ENCODE data around the gene S1PR4.

Gene S1PR4, protein sequence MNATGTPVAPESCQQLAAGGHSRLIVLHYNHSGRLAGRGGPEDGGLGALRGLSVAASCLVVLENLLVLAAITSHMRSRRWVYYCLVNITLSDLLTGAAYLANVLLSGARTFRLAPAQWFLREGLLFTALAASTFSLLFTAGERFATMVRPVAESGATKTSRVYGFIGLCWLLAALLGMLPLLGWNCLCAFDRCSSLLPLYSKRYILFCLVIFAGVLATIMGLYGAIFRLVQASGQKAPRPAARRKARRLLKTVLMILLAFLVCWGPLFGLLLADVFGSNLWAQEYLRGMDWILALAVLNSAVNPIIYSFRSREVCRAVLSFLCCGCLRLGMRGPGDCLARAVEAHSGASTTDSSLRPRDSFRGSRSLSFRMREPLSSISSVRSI

DNA sequence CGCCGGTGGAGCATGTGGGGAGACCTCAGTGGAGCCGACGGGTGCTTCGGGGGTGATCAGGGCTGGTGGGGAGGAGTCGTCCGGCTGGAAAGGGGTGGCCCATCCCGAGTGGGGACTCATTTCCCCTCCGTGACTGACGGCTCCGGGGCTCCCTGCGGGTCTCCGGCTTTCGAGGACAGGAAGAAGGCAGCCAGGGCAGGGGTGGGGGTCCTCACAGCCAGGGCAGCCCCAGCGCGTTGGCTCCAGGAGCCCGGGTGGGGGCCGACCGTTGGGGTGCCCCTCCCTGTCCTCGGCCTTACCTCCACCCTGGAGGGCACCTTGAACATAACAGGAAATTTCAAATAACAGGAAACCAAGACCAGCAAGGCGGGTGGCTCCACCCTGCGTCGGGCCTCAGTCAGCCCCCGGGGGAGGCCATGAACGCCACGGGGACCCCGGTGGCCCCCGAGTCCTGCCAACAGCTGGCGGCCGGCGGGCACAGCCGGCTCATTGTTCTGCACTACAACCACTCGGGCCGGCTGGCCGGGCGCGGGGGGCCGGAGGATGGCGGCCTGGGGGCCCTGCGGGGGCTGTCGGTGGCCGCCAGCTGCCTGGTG is at the start of gene S1PR4:
S1PR4 (plus strand) TSS at position 393 of the 596 bp plus-strand sequence; CDS start at position 417, 24 bp downstream.
- DNase-seq (ENCODE audit: low read depth) = no peak
- H3K4me3 ChIP-seq (ENCODE audit: control insufficient read depth, low read depth, low read length) = no peak within 1 kb of the TSS
- TF ChIP-seq, protein P1, sequence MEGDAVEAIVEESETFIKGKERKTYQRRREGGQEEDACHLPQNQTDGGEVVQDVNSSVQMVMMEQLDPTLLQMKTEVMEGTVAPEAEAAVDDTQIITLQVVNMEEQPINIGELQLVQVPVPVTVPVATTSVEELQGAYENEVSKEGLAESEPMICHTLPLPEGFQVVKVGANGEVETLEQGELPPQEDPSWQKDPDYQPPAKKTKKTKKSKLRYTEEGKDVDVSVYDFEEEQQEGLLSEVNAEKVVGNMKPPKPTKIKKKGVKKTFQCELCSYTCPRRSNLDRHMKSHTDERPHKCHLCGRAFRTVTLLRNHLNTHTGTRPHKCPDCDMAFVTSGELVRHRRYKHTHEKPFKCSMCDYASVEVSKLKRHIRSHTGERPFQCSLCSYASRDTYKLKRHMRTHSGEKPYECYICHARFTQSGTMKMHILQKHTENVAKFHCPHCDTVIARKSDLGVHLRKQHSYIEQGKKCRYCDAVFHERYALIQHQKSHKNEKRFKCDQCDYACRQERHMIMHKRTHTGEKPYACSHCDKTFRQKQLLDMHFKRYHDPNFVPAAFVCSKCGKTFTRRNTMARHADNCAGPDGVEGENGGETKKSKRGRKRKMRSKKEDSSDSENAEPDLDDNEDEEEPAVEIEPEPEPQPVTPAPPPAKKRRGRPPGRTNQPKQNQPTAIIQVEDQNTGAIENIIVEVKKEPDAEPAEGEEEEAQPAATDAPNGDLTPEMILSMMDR (conservative IDR thresholded peaks at IDR 0.05; ENCODE audit: control insufficient read depth, insufficient read depth, low read depth, low read length) = no peak

DNA sequence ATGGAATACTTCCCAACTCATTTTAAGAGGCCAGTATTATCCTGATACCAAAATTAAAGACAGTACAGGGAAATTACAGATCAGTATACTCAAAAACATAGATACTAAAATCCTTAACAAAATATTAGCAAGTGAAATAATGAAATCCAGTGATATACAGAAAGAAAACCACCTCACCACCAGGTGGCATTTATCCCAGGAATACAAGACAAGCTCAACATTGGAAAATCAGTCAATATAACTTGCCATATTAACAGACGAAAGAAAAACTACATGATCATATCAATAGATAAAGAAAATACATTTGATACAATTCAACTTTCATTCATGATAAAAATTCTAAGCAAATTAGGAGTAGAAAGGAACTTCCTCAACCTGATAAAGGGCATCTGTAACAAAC is 49.5 kb upstream of the S1PR4 start:
- no peak overlapping the region for H3K4me3 ChIP-seq (ENCODE audit: control insufficient read depth, low read depth, low read length)
- DNase-seq (ENCODE audit: low read depth) = peak; percentile 78
- TF ChIP-seq, protein P1 (conservative IDR thresholded peaks at IDR 0.05; ENCODE audit: control insufficient read depth, insufficient read depth, low read depth, low read length) = peak; percentile 62

DNA sequence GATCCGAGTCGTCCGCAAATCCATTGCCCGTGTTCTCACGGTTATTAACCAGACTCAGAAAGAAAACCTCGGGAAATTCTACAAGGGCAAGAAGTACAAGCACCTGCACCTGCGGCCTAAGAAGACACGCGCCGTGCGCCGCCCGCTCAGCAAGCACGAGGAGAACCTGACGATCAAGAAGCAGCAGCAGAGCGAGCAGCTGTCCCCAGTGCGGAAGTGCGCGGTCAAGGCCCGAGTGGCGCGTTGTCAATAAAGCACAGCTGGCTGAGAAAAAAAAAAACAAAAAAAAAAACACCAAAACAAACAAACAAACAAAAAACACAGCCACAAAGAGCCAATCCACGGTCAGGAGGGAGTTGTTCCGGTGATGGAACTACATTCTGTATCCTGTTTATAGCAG is 47.4 kb upstream of the S1PR4 start:
- no peak for DNase-seq (ENCODE audit: low read depth)
- H3K4me3 ChIP-seq (ENCODE audit: control insufficient read depth, low read depth, low read length) = no peak overlapping the region
- TF ChIP-seq, protein P1 (conservative IDR thresholded peaks at IDR 0.05; ENCODE audit: control insufficient read depth, insufficient read depth, low read depth, low read length) = no peak

DNA sequence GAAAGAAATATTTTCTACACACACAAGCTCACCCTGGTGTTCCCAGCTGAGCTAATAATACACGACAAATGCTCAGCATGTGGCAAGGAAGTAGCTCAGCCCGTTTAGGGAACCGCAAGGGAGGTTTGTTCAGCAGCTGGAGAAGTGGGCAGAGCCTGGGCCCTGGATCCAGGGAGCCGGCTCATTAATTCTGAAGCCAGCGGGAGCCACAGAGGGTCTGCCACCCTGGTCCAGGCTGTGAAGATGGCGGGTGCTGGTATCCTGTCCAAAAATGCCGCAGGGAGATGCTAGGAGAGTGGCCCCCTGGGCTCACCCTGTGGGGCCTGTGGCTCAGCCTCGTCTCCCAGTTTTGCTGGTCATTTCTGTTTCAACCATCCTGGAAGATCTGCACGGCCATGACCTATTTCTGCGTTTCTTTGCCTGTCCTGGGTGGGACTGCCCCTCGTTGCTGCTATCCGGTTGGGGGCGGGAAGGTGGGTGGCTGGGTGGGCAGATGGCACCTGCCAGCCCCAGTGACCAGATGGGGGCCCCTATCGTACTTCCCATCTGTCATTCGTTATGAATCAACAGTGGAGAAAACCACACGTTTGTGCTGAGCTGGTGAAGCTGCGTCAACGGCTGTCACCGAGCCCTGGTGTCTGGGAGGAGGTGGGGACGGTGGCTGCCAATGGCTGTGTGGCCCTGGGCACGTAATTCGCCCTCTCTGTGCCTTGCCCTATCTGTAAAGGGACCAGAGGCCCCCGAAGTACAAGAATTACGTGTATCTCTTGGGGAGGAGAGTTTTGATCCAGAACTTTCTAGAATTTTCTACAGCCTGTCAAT is 45.4 kb upstream of the S1PR4 start:
- H3K4me3 ChIP-seq (ENCODE audit: control insufficient read depth, low read depth, low read length) = no peak overlapping the region
- DNase-seq (ENCODE audit: low read depth) = no peak

DNA sequence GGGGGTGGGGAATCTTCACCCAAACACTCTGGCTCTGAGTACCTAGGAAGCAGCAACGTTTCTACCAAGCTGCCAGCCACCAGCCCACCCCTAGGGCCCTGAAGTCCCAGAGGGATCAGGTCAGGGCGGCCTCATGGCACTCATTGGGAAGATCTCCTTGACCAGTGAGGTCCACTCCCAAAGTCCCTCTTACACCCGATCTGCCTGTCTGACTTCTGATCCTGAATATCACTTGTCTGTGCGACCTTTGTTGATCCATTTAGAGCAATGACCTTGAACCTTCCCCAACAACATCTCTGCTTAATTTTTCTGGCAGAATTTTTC is 44.8 kb upstream of the S1PR4 start:
- H3K4me3 ChIP-seq (ENCODE audit: control insufficient read depth, low read depth, low read length) = no peak overlapping the region
- TF ChIP-seq, protein P1 (conservative IDR thresholded peaks at IDR 0.05; ENCODE audit: control insufficient read depth, insufficient read depth, low read depth, low read length) = no peak
- DNase-seq (ENCODE audit: low read depth) = no peak

More for the DNA sequence above, 45.4 kb upstream of the S1PR4 start:
- TF ChIP-seq, protein P1 (conservative IDR thresholded peaks at IDR 0.05; ENCODE audit: control insufficient read depth, insufficient read depth, low read depth, low read length) = no peak

DNA sequence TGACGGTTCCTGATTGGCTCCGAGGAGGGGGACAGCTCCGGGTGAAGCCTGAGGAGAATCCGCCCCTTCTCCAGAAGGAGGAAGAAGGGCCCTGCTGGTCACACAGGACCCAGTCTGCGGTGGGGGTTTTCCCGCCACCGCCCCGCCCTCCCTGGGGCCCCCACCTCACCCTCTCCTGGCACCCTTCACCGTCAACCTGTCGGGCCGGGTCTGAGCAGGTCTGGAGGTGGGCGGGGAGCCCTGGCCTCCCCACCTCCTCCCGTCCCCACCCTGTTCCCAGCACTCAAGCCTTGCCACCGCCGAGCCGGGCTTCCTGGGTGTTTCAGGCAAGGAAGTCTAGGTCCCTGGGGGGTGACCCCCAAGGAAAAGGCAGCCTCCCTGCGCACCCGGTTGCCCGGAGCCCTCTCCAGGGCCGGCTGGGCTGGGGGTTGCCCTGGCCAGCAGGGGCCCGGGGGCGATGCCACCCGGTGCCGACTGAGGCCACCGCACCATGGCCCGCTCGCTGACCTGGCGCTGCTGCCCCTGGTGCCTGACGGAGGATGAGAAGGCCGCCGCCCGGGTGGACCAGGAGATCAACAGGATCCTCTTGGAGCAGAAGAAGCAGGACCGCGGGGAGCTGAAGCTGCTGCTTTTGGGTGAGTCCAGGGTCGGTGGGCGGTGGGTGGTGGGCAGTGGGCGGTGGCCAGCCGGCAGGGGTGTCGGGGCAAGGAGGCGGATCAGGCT is 42.4 kb upstream of the S1PR4 start, which contains the start of gene GNA15:
GNA15 (plus strand) TSS at position 73 of the 723 bp plus-strand sequence; CDS start at position 491, 418 bp downstream.
- no peak for DNase-seq (ENCODE audit: low read depth)
- TF ChIP-seq, protein P1 (conservative IDR thresholded peaks at IDR 0.05; ENCODE audit: control insufficient read depth, insufficient read depth, low read depth, low read length) = no peak
- no peak within 1 kb of the TSS for H3K4me3 ChIP-seq (ENCODE audit: control insufficient read depth, low read depth, low read length)
